Stimulated activated CD8-positive, alpha-beta memory T cell treated with anti-CD3 and anti-CD28 coated beads, Interleukin-2, amount 100 ng/mL, for 1 hour (primary cell): Measurements from ENCODE around the gene GPX3.

Experiments
- DNase-seq, 2 donors: peaks; one replicate each; pipeline ENCODE4 v3.0.0-alpha.2; 2020; ENCODE audit warnings: low read depth in 2 of 2

The GPX3 gene

DNA sequence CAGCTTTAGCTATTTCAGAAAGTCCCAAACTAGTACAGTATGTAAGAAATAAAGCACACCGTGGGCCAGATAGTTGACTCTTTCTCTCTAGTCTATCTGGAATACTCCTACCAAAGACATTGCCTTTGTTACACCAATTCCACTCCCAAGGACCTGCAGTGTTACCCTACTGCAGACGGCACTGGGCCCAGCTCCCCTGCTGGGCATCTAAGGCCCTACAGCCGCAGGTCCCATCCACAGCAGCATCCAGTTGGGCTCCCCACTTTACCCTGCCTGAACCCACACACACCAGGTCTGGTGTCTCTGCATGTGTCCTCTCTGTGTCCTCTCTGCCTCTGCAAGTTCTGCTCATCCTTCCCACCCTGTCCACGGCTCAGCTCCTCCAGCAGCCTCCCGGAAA is 37.9 kb downstream of the GPX3 start:
- no peak for DNase-seq

DNA sequence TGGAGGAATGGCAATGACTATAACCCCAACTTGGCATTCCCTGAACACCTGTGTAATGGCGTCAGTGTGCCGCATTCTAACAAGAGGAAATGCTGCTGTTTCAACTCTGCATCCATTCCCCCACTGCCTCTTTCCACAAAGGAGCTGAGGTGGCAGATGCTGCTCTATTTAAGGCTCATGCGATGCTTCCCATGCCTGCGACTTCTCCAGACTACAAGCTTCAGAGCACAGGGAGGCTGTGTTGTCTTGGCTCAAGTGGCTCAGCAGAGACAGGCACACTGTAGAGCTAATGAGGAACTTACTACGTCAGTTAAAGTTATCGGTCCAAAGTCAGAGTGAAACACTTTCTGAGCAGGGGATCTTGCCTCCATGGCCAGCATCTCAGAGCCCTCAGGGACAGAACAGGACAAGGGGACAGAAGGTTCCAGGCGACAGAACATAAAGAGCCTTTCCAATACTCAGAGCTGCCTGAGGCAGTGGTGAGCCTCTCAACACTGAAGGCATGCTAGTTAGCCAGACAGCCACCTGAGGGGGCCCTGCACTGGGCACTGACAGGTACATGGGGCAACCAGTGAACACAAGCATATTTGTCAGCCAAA is 38.6 kb downstream of the GPX3 start:
- DNase-seq = no peak

DNA sequence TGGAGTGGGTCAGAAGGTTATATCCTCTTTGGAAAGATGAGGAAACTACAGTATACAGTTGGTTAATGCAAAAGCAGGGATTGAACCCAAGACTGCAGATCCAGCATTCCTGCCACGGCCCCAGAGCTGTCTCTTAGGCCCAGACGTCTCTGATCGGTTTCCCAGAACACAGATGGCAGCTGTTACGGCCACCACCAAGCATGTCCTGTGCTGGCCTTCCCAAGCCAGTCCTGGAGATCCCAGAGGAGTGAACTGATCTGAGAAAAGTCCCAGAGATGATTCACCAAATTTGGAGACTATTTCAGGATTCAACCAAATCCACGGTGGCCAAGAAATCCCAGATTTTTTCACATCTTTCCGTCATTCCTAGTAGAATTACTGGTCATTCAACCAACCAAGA is 40.4 kb downstream of the GPX3 start:
- DNase-seq = no peak

DNA sequence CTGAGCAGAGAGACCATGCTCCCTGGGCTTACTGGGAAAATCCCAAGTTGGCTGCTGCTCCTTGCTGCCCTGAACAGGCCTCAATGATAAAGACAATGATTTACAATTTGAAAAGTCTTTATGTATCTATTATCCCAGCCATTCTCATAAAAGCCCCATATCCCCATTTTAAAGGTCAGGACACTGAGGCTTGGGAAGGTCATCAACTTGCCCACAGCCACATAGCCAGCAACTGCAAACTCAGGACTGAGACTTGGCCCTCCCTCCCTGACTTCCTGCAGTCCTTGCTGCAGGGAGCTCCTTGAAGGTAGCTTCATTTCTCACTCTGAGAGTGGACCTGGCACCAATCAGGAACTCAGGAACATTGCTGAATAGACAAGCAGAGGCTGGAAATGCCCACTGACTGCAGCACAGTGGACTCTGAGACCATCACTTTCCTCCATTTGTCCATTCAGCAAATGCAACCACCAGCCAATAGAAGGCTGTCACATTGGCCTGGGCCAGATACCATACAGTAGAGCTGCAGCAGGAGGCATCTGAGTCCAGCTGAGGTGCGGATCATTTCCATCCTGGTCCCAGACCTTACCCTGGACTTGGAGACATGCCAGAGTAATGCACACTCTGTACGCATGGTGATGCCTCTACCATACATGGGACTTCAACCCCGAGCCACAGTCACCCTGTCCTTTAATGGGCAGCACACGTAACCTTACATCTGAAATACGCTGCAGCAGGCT is 42.2 kb downstream of the GPX3 start:
- no peak for DNase-seq

DNA sequence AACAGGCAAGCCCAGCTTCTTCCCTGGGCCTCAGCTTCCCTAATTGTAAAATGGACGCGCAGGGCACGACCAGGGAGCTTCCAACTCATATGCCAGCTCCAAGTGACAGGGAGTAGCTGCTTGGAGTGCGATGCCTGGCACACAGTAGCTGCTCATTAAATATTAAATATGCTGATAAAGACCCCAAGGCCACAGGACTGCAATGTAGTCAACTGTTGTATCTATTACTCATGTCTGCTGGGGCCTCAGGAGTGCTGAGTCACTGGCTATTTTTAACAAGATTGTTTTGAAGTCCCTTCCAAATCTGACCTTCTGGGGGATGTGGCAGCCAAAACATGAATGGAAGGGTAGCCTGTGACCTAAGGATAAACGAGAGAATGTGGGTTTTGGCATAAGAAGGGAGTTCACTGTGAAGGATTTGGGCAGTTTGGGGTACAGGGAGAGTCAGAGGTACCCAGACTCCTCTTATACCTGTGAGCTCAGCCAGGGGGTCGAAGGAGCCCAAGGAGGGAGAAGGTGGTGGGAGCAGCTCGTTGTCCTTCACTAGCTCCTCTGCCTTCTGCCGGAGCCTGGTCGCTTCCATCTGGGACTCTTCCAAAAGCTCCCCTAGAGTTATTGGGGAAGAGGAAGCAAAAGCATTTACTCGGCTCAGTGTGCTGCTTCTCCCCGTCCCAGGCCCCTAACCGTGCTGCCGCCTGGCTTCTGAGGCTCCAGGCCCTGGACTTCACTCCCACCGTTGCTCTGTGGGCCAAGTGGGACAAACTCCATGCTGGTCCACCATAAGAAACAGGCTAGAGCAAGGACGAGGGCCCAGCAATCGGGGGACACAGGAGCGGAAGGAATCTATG is 43.0 kb downstream of the GPX3 start:
- no peak for DNase-seq

DNA sequence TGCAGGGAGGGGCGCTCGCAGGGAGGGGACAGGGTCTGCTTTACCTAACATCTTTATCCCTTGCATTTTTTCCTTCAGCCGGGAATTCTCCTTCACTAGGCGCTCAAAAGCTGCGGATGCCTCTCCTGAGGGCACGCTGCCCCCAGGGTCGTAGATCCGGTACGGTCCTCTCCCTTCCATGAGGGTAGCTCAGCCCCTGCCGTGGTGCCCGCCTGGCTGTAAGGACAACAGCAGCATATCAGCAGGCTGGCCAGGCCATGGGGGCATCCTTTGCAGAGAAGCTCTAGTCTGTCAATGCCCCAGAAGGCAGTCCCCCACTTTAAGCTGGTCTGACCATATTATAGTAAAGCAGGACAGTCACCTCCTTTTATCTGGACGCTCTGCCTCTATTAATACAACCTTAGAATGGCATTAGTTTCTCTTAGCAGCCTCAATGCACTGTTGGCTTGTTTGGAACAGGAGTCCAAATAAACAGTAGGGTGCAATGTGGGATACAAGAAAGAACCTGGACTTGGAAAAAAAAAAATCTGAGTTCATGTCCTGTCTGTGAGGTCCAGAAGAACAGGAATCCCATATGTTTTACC is 44.6 kb downstream of the GPX3 start:
- DNase-seq = no peak

DNA sequence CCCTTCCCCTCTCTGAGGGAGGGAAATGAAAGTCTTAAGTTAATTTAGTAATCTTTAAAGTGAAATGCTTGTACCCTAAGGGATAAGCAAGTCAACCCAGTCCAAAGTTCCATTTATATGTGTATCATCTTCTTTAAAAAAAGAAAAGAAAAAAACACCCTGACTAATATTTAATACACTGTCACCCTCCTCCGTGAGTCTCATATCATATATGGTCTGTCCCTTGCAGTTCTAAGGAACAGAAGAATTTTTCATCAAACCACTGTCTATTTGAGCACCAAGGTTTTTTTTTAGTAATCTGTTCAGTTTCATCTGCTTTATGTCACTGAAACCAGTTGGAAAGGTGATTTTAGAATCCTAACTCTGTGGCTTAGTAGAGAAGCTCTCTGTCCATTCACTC is 45.2 kb downstream of the GPX3 start:
- DNase-seq = no peak

DNA sequence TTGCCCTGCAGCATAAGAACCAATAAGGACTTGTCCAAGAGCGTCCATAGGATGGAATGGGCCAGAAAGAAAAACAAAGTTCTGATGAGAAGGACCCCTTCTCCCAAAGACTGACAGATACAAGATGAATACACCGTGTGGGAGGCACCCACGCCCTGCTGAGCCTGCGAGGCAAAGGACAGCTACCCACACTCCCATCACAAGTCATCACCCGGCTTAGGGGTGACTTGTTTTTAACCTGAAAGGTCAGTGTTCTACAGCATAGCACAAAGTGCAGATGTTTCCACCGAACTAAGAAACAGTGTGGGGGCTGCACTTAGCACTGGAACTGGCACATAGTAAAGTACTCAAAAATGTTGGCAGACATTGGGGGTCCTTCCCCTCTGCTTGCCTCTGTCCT is 46.5 kb downstream of the GPX3 start:
- DNase-seq = no peak

DNA sequence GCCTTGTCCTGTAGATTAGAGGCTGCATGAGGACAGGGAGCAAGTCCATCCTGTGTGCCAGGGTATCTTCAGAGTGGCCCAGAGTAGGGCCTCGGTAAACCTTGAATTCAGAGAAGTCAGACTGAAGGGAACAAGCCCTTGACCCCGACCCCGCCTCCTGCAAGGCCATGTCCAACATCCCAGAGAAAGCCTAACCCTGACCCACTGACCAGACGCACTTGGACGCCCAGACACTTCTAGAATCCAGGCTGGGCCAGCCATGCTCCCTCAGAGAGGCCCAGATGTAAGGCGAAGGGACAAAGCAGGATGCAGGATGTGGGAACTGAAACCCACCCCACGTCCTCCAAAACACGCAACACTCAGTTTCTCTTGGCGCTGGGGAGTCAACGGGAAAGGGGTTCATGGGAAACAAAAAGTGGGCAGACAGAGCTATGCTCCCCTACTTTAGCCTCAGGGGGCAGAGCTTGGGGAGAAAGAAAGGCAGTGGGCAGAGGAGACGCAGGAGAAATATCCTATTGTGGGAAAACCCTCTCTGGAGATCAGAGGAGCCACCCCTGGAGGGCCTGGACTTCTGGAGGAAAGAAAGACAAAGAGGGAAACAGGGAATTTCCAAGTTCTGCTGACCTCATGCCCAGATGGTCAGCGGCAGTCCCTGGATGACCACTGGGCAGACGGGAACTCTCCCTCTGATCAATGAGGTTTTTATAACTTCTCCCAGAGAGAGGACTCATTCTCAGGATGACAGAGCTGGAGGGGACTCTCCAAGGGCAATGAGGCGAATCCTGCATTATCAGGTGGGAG is 47.4 kb downstream of the GPX3 start:
- DNase-seq = no peak

DNA sequence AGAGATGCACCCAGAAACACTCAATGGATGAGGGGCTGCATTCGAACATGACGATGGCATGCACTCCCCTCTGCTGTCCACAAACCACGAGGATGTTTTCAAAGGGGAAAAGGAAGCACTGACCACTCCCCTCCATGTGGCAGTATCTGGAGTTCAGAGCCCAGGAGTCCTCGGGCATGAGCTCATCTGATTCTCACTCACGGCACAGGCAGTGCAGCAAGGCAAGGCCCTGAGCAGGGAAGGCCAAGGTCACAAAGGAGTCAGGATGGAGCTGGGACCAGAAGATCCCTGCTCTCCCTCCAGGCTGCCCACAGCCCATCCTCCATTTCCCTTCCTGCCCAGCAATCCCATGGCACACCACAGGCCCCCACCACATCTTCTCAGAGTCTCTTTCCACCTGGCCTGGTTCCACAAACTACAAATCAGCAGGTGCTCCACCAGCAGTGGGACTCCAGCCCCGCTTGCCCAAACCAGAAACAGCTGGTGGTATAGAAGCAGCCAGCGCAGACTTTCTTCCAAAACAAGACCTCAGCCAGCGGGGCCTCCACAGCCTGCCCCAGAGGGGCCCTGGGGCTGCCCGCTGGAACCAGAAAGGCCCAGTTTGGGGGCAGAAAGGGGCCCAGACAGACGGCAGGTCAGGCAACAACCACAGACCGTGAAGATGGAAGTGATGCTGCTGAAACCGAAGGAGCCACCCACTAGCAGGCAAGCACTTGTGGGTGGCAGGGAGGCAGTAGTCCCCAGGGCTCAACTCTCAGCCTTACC is 48.2 kb downstream of the GPX3 start:
- DNase-seq = no peak

DNA sequence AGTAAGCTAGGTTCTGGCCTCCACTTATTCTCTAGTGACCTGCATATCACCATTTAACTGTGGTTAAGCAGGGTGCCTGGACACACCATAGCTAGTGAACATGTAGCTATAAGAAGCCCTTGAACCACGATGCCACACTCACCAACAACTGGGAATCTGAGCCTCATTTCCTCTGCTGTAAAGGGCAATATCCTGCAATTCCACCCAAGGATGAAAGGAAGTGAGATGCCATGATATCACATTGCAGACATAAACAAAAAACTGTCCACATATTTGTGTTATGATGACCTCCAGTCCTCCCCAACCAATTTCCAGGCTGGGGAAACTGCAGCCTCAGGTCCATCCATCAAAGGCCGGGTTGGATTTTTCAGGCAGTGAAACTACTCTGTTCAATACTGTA is 50.1 kb downstream of the GPX3 start:
- DNase-seq = no peak

DNA sequence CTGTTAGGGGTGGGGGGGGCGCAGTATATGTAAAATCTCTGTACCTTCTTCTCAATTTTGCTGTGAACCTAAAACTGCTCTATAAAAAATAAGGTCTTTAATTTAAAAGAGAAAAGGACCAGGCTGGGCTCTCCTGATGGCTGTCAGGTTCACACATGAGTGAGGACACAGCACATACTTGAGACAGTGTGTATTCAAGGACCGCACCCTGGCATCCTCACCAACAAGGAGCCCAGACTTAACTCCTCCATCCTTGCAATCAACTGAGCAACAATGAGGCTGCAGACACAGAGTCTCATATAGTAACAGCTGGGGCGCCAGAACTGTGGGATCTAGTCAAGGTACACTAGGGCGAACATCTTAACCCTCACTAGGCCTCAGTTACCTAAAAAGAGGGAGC is 50.6 kb downstream of the GPX3 start:
- no peak for DNase-seq

DNA sequence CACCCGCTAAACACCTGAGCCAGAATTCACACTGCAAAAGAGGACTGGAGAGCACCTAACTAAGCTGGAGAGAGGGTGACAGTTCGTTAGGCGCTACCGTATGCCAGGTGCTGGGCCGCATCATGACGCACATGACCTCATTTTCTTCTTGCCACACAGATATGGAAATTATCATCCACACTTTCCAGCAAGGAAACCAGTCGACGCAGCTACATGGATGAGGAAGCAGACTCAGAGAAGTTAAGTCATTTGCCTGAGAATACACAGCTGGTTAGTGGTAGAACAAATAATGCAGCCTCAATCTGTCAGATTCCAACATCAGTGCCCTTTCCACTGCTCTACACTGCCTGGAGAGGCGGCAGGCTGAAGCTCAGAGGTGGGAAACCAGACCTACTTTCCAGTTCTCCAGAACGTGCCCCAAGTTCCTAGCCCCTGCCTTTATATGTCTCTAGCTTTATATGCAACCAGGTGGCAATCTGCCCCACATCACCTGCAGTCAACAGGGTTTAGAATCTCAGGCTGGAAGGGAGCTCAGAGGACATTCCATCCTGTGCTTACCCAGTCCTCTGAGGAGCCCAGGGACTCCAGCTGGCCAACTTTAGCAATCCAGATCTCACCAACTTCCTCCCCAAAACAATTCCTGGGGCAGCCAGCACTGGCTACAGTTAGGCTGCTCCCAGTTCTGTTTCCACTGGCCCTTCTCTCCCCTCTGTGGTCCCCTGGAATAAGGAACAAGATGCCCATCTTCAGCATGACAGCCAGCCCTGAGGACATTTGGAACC is 51.6 kb downstream of the GPX3 start:
- DNase-seq = no peak

DNA sequence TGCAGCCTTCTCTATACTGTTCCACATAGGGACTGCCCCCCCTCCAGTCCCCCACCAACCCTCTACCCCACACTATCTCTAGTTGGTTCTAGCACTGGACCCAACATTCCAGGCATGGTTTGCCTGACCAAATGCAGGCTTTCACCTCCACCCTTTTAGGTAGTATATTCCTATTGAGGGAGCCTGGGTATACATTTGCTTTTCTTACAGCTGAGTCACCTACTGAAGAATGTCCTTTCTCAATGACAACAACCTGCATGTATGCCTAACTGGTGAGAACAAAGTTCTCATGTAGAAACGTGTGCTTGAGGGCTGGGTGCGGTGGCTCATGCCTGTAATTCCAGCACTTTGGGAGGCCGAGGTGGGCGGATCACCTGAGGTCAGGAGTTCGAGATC is 52.2 kb downstream of the GPX3 start:
- DNase-seq = no peak

DNA sequence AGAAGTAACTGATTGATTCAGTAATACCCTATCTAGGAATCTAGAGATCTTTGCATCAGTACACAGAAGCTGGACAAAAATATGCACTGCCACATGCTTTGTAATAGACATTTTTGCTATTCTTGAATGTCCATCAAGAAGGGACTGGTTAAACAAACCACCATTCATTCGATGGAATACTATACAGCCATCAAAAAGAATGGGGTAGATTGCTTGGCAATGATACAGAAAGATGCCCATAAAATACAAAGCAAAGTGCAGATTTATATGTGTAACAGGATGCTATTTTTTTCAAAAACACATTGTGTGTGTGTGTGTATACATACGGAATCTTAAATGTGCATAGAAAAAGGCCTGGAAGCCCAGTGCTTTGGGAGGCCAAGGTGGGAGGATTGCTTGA is 52.9 kb downstream of the GPX3 start:
- no peak for DNase-seq

DNA sequence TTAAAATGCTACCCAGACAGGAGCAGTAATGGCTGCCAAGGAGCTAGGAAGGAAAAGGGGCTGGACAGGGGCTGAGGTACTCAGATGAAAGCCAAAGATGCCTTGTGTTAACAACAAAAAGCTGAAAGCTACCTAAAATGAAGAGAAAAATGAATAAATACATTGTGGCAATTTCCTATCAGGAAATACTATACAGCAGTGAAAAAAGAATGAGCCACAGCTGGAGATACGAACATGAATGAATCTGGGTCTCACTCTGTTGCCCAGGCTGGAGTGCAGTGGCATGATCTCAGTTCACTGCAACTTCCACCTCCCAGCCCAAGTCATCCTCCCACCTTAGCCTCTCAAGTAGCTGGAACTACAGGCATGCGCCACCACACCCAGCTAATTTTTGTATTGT is 54.2 kb downstream of the GPX3 start:
- no peak for DNase-seq

DNA sequence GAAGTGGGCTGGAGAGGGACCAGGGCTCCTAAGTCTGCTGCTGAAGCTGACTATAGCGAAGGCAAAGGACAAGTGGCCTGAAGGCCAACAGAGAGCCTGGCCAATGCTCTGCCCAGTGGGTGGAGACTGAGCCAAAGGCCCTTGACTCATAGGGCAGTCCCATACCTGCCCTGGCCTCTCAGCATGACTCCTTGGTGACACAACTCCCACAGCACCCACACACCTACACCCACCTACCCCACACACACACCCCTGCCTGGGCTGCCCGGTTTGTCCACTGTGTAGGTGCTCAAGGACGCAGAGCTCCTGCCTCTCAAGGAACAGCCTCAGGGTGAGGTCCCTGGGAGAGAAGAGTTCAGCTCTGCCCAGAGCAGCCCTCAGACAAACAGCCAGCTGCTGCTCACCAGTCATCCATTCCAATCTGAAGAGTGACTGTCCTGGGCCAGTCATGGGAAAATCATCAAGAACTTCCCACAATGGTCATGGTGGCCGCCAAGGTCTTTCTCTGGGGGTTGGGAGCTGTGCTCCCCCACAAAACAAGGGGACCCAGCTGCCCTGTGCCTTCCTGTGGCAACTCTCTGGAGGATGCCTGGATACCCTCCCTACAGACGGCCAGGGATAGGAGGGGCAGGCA is 55.4 kb downstream of the GPX3 start:
- no peak for DNase-seq

DNA sequence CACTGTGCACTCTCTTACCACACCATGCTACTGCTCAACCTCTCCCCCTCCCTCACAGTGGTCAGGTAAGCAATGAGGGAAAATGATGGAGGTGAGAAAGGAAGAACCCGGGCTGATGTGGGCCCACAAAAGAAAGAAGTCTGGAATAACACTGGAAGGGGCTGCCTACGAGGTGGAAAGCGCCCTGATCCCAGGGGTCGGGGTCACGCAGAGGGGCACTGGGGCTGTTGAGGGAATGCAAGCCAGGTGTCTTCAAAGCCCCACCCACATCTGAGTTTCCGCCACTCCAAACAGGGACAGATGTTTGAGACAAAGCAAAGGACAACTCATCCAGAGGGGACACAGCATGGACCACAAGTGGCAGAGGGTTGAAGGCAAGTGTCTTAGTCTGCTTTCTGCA is 56.2 kb downstream of the GPX3 start:
- DNase-seq = no peak

DNA sequence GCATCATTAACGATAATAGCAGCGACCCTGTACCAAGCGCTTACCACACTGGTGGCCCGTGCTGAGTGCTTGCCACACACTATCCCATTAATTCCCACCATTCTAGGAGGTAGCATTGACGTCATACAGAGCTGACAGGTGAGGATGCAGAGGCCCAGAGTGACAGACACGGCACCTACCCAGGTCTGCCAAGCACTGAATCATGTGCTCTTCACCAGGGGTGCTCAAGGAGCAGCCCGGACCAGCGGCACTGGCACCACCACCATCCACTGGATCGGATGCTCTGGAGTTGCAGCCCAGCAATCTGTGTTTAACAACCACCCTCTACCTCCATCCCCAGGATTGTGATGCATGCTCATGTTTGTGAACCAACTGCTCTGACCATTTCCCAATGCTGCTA is 57.0 kb downstream of the GPX3 start:
- no peak for DNase-seq

DNA sequence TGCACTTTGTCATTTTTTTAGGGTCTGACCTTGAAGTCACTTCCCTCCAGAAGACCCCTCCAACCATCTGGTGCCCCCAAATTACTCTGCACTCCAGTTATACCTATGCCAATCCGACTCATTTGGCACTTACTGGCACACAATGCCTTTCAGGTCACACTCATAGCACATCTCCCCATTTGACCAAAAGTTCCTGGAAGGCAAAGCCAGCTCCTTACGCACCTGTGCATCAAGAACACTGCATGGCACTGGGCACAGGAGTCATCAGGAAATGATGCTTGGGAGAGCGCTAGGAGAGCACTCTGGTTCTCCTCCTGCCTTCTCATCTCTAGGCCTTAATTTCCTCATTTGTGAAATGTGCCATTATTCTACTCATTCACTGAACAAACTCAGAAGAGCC is 57.6 kb downstream of the GPX3 start:
- no peak for DNase-seq
